ENCODE measurements around the gene ALPI.

ALPI gene

GRCh38 chr2:232496501-232497270, 40.7 kb downstream of the ALPI start:
- Histone ChIP-seq H3K36me3 (replicated peaks; ENCODE audit: low read depth, low read length) (no peaks in the 10 kb centered on the region), H3K27me3 (ENCODE audit: low read depth, low read length) (no peaks in the 10 kb centered on the region), H3K4me1 (ENCODE audit: low read length) (no peaks in the 10 kb centered on the region), H3K4me2 (ENCODE audit: low read length) (no peak overlapping the region), H3K9ac (ENCODE audit: low read length) (no peak overlapping the region), H3K27ac (ENCODE audit: low read length) (no peak overlapping the region), H3K79me2 (ENCODE audit: low read length) (no peaks in the 10 kb centered on the region), H3K9me3 (ENCODE audit: insufficient read depth, low read length) (no peaks in the 10 kb centered on the region), H2AFZ (ENCODE audit: low read depth, low read length) (no peak overlapping the region), H3K4me3 (ENCODE audit: low read length) (no peak overlapping the region), H4K20me1 (ENCODE audit: insufficient read depth, low read length) (no peaks in the 10 kb centered on the region)
- no peak for TF ChIP-seq EZH2phosphoT487 (IDR thresholded peaks at IDR 0.05; ENCODE audit: low read depth)
- TF ChIP-seq, protein P1, sequence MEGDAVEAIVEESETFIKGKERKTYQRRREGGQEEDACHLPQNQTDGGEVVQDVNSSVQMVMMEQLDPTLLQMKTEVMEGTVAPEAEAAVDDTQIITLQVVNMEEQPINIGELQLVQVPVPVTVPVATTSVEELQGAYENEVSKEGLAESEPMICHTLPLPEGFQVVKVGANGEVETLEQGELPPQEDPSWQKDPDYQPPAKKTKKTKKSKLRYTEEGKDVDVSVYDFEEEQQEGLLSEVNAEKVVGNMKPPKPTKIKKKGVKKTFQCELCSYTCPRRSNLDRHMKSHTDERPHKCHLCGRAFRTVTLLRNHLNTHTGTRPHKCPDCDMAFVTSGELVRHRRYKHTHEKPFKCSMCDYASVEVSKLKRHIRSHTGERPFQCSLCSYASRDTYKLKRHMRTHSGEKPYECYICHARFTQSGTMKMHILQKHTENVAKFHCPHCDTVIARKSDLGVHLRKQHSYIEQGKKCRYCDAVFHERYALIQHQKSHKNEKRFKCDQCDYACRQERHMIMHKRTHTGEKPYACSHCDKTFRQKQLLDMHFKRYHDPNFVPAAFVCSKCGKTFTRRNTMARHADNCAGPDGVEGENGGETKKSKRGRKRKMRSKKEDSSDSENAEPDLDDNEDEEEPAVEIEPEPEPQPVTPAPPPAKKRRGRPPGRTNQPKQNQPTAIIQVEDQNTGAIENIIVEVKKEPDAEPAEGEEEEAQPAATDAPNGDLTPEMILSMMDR (IDR thresholded peaks at IDR 0.05; ENCODE audit: low read depth, low read length): no peak

DNA sequence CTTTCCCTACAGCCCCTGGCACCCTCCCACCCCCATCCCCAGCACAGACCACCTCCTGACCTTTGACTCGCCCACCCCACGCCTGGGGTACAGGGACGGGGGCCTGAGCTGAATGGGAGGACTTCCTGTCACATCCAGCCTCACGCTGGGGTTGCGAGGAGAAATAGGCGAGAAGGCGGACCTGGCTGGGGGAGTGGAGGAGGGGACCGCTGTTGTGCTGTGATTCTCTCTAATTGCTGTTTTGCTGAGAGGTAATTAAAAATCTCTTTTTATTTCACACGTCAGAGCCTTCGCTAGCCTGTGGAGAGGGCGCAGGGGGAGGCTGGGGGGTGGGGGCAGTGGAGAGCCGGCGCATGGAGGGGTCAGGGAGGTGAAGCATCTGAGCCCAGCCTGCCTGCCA, 41.4 kb downstream of the ALPI start:
- H3K27ac ChIP-seq (ENCODE audit: low read length): no peak overlapping the region
- TF ChIP-seq, protein P1 (IDR thresholded peaks at IDR 0.05; ENCODE audit: low read depth, low read length): no peak
- TF ChIP-seq EZH2phosphoT487 (IDR thresholded peaks at IDR 0.05; ENCODE audit: low read depth): no peak
- H3K36me3 ChIP-seq (replicated peaks; ENCODE audit: low read depth, low read length): no peaks in the 10 kb centered on the region
- no peak overlapping the region for H2AFZ ChIP-seq (ENCODE audit: low read depth, low read length)
- H4K20me1 ChIP-seq (ENCODE audit: insufficient read depth, low read length): no peaks in the 10 kb centered on the region
- no peaks in the 10 kb centered on the region for H3K4me1 ChIP-seq (ENCODE audit: low read length)
- H3K27me3 ChIP-seq (ENCODE audit: low read depth, low read length): no peaks in the 10 kb centered on the region
- no peak overlapping the region for H3K9ac ChIP-seq (ENCODE audit: low read length)
- H3K4me3 ChIP-seq (ENCODE audit: low read length): no peak overlapping the region
- H3K79me2 ChIP-seq (ENCODE audit: low read length): no peaks in the 10 kb centered on the region
- no peaks in the 10 kb centered on the region for H3K9me3 ChIP-seq (ENCODE audit: insufficient read depth, low read length)
- no peak overlapping the region for H3K4me2 ChIP-seq (ENCODE audit: low read length)

DNA sequence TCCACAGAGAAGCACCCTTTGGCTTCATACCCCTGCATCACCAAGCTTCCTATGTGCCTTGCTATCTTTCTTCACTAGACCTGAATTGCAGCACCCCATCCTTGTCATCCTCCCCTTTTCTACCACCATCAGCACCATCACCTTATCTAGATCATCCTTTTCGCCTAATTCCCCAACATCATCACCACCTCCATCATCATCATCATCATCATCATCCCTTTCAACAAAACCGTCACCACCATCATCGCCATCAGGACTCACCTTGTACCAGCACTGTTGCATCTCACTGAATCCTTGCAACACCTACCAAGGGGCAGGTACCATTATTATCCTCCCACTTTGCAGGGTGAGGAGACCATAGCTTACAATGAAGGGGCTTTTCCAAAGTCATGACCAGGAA, 42.5 kb downstream of the ALPI start:
- no peak overlapping the region for H3K4me2 ChIP-seq (ENCODE audit: low read length)
- no peak overlapping the region for H2AFZ ChIP-seq (ENCODE audit: low read depth, low read length)
- no peak for TF ChIP-seq EZH2phosphoT487 (IDR thresholded peaks at IDR 0.05; ENCODE audit: low read depth)
- TF ChIP-seq, protein P1 (IDR thresholded peaks at IDR 0.05; ENCODE audit: low read depth, low read length): no peak
- no peak overlapping the region for H3K27ac ChIP-seq (ENCODE audit: low read length)
- H3K9ac ChIP-seq (ENCODE audit: low read length): no peak overlapping the region
- H3K4me1 ChIP-seq (ENCODE audit: low read length): no peaks in the 10 kb centered on the region
- H3K79me2 ChIP-seq (ENCODE audit: low read length): no peaks in the 10 kb centered on the region
- H3K27me3 ChIP-seq (ENCODE audit: low read depth, low read length): no peaks in the 10 kb centered on the region
- no peaks in the 10 kb centered on the region for H3K36me3 ChIP-seq (replicated peaks; ENCODE audit: low read depth, low read length)
- no peaks in the 10 kb centered on the region for H3K9me3 ChIP-seq (ENCODE audit: insufficient read depth, low read length)
- no peak overlapping the region for H3K4me3 ChIP-seq (ENCODE audit: low read length)
- no peaks in the 10 kb centered on the region for H4K20me1 ChIP-seq (ENCODE audit: insufficient read depth, low read length)

GRCh38 chr2:232501331-232501771, 45.4 kb downstream of the ALPI start:
- no peaks in the 10 kb centered on the region for H3K9me3 ChIP-seq (ENCODE audit: insufficient read depth, low read length)
- no peaks in the 10 kb centered on the region for H3K27me3 ChIP-seq (ENCODE audit: low read depth, low read length)

More at GRCh38 chr2:232501331-232501771, 45.4 kb downstream of the ALPI start:
- H2AFZ ChIP-seq (ENCODE audit: low read depth, low read length): no peak overlapping the region
- no peaks in the 10 kb centered on the region for H3K4me1 ChIP-seq (ENCODE audit: low read length)
- H3K79me2 ChIP-seq (ENCODE audit: low read length): no peaks in the 10 kb centered on the region
- H3K4me2 ChIP-seq (ENCODE audit: low read length): no peak overlapping the region
- TF ChIP-seq, protein P1 (IDR thresholded peaks at IDR 0.05; ENCODE audit: low read depth, low read length): no peak
- no peak for TF ChIP-seq EZH2phosphoT487 (IDR thresholded peaks at IDR 0.05; ENCODE audit: low read depth)
- H3K9ac ChIP-seq (ENCODE audit: low read length): no peak overlapping the region
- H3K27ac ChIP-seq (ENCODE audit: low read length): no peak overlapping the region
- no peaks in the 10 kb centered on the region for H3K36me3 ChIP-seq (replicated peaks; ENCODE audit: low read depth, low read length)
- H4K20me1 ChIP-seq (ENCODE audit: insufficient read depth, low read length): no peaks in the 10 kb centered on the region
- H3K4me3 ChIP-seq (ENCODE audit: low read length): no peak overlapping the region
